K562 (cell line): ENCODE results near the gene SERGEF. TPM values are rescaled to one million over a fixed set of nuclear protein-coding genes. Genes with fewer than 3 reads are reported as not detected.

Source experiments
- ATAC-seq: fragments of 200-7000 bp; cut with Tn5 transposase; 3 replicates; pipeline ENCODE4 v1.9.1; 2020; ENCODE audit warnings: moderate library complexity
- BruUV-seq: library from RNA; stranded (reverse); fragments of 400-500 nt; replicated peaks from 2 replicates; lab custom pipeline; 2021; lab: Mats Ljungman, UMichigan
- CTCF ChIA-PET: fragments of 300-600 bp; formaldehyde crosslinking; extraction: SDS; loops from one replicate; lab custom pipeline; 2021; ENCODE audit warnings: low intra/inter-chr PET ratio; lab: Yijun Ruan, JAX
- POLR2A ChIA-PET: fragments of 300-600, 350-650 bp; sonication (Branson Sonifier 250); formaldehyde crosslinking; extraction: SDS; loops from one replicate; lab custom pipeline; 2021; ENCODE audit warnings: antibody characterized with exemption, inconsistent platforms; lab: Yijun Ruan, JAX
- DNase-seq, 4 experiments: peaks; one replicate each; pipeline versions ENCODE4 v3.0.0 to v3.0.0-alpha.2; 2011 to 2018; ENCODE audit warnings: low spot score in 3 of 4, mixed read lengths in 3 of 4; ENCODE audit errors: extremely low read depth in 1 of 4
- FAIRE-seq: peaks from 2 replicates; lab custom pipeline; 2011; peaks lifted over from hg19 to GRCh38; lab: Jason Lieb, UNC
- H2AFZ ChIP-seq: 2 replicates; pipeline ENCODE4 v1.6.0; 2011; ENCODE audit warnings: low read depth, low read length, control low read depth, inconsistent platforms
- H3K27ac ChIP-seq: fragments of 200-600 bp; 3 replicates; pipeline ENCODE4 v1.8.0; 2011; ENCODE audit warnings: low read depth, mild to moderate bottlenecking, control low read depth, inconsistent platforms, low read length, moderate library complexity, mixed read lengths; ENCODE audit errors: extremely low read depth
- H3K27me3 ChIP-seq, 2 experiments: fragments of 300-600 bp in 1 of 2; 2 replicates in 1 of 2; 3 replicates in 1 of 2; pipeline versions ENCODE4 v1.6.0 to v1.8.0; 2011; ENCODE audit warnings: inconsistent platforms in 2 of 2, low read length in 2 of 2, mild to moderate bottlenecking in 1 of 2, mixed read lengths in 1 of 2, moderate library complexity in 1 of 2; ENCODE audit not compliant: control insufficient read depth in 2 of 2, insufficient read depth in 2 of 2
- H3K36me3 ChIP-seq: fragments of 300-600 bp; 3 replicates; pipeline ENCODE4 v1.8.0; 2011; ENCODE audit warnings: mild to moderate bottlenecking, low read length, inconsistent platforms; ENCODE audit not compliant: control insufficient read depth, insufficient read depth
- H3K4me1 ChIP-seq, 2 experiments: fragments of 200-600 bp in 1 of 2; replicated peaks in 1 of 2; 2 replicates in 1 of 2; 3 replicates in 1 of 2; pipeline versions ENCODE4 v1.5.1 to v1.8.0; 2011; ENCODE audit warnings: inconsistent platforms in 2 of 2, low read length in 2 of 2, mild to moderate bottlenecking in 1 of 2, mixed read lengths in 1 of 2, moderate library complexity in 1 of 2; ENCODE audit not compliant: control insufficient read depth in 2 of 2, insufficient read depth in 2 of 2
- H3K4me2 ChIP-seq: 2 replicates; pipeline ENCODE4 v1.6.1; 2011; ENCODE audit warnings: low read length, control low read depth, inconsistent platforms, mixed read lengths; ENCODE audit not compliant: insufficient read depth
- H3K4me3 ChIP-seq: fragments of 200-600 bp; sonication (generic), shearing (Covaris generic); 2 replicates; pipeline ENCODE4 v1.5.1; 2016; ENCODE audit warnings: control low read depth, inconsistent platforms
- H3K79me2 ChIP-seq: fragments of 200-600 bp; 3 replicates; pipeline ENCODE4 v1.8.0; 2011; ENCODE audit warnings: low read length, inconsistent platforms; ENCODE audit not compliant: control insufficient read depth, insufficient read depth
- H3K9ac ChIP-seq, 2 experiments: 2 replicates each; pipeline versions ENCODE4 v1.6.0 to v1.6.1; 2011; ENCODE audit warnings: low read depth in 2 of 2, low read length in 2 of 2, control low read depth in 1 of 2, inconsistent platforms in 1 of 2, mild to moderate bottlenecking in 1 of 2, mixed read lengths in 1 of 2; ENCODE audit not compliant: insufficient read depth in 1 of 2
- H3K9me1 ChIP-seq: one replicate; pipeline ENCODE4 v1.6.0; 2011; ENCODE audit warnings: inconsistent platforms, mild to moderate bottlenecking, low read length, moderate library complexity; ENCODE audit not compliant: control insufficient read depth, insufficient read depth
- H3K9me3 ChIP-seq: replicated peaks from 2 replicates; pipeline ENCODE4 v1.5.1; 2011; ENCODE audit warnings: low read depth, low read length, inconsistent platforms; ENCODE audit not compliant: control insufficient read depth, insufficient read depth
- H4K20me1 ChIP-seq: replicated peaks from 2 replicates; pipeline ENCODE4 v1.6.1; 2011; ENCODE audit warnings: low read length, inconsistent platforms, mixed read lengths; ENCODE audit not compliant: control insufficient read depth, insufficient read depth
- AFF4 ChIP-seq: sonication (generic); formaldehyde crosslinking; IDR thresholded peaks from 2 replicates; pipeline ENCODE4 v1.8.0; 2023; ENCODE audit warnings: mild to moderate bottlenecking, missing genetic modification reagents
- CC2D1A ChIP-seq: fragments of 450-650 bp; IDR thresholded peaks from 2 replicates; pipeline ENCODE4 v1.6.1; 2017; ENCODE audit warnings: mild to moderate bottlenecking
- EHMT2 ChIP-seq: fragments of 450-650 bp; IDR thresholded peaks from 2 replicates; pipeline ENCODE4 v1.6.1; 2018; ENCODE audit warnings: antibody characterized with exemption
- NFATC3 ChIP-seq: fragments of 450-650 bp; IDR thresholded peaks from 2 replicates; pipeline ENCODE4 v1.6.1; 2017; ENCODE audit warnings: mild to moderate bottlenecking
- NFE2 ChIP-seq: IDR thresholded peaks from 2 replicates; pipeline ENCODE4 v1.6.1; 2014; ENCODE audit warnings: antibody characterized with exemption, low read depth
- TGIF2 ChIP-seq: sonication (generic); formaldehyde crosslinking; IDR thresholded peaks from 2 replicates; pipeline ENCODE4 v1.8.1; 2022; ENCODE audit warnings: mild to moderate bottlenecking, missing genetic modification reagents, moderate library complexity
- WGBS: fragments of 100-300 bp; shearing (Covaris generic); methylation state at CpG from one replicate; pipeline ENCODE4 v1.1.6; 2016; ENCODE audit warnings: low coverage, mixed read lengths; ENCODE audit not compliant: insufficient coverage; ENCODE audit errors: missing lambda C conversion rate; 5-methylcytosine and 5-hydroxymethylcytosine counted together
- in situ Hi-C: fragments of 300-500 bp; cut with MboI; formaldehyde crosslinking; loops from 4 replicates; pipeline ENCODE4 v1.15.0; 2018; ENCODE audit warnings: inconsistent platforms, mixed read lengths
- intact Hi-C: fragments of 100-400 bp; cut with micrococcal nuclease; formaldehyde crosslinking; loops from 2 replicates; pipeline ENCODE4 v1.14.2; 2022
- polyA plus RNA-seq, 8 experiments: library from polyadenylated mRNA; depleted of rRNA in 4 of 8; stranded (reverse) in 5 of 8; unstranded in 3 of 8; fragments of >200 nt; fragmentation: Nextera tagmentation in 2 of 8; fragmentation: Illumina TruSeq in 1 of 8; extraction: Ambion mirVana in 2 of 8; extraction: Trizol in 1 of 8; gene quantifications; 2 replicates each; pipeline versions ENCODE4 v1.2.1 to v1.2.3, GENCODE V29; 2011 to 2014; ENCODE audit warnings: inconsistent platforms in 1 of 8, missing spikeins in 1 of 8
- total RNA-seq, 7 experiments: library from RNA; depleted of rRNA in 6 of 7; stranded (reverse); fragments of >200 nt in 6 of 7; fragmentation: Illumina TruSeq in 2 of 7; extraction: Trizol in 2 of 7; gene quantifications; 2 replicates each; pipeline versions ENCODE4 v1.2.1 to v1.2.3, GENCODE V29; 2011 to 2021; ENCODE audit warnings: low replicate concordance in 1 of 7

Gene SERGEF
- total and polyA plus RNA-seq, 9 of the 15 experiments (the other 6 are each of a cell fraction or from before 2014, with no cell fraction given) = 10.2 to 28.0 (median 19.9) TPM

- H2AFZ ChIP-seq = no peak overlapping the region
- H3K9me3 ChIP-seq = no peaks in the 10 kb centered on the region
- TF ChIP-seq CC2D1A (no peak), TGIF2 (CRISPR knock-in tag) (no peak), NFATC3 (no peak), AFF4 (CRISPR knock-in tag) (no peak), EHMT2 (no peak), NFE2 (no peak)
- TF ChIP-seq, all 486 proteins: peak for 0
- H3K27ac ChIP-seq = no peak overlapping the region
- DNase-seq (no peak), FAIRE-seq (no peak), ATAC-seq (no peak)
- ChIA-PET CTCF (no interaction called here), POLR2A (interaction anchor here (0.5 kb wide), 1 partner anchor 23 kb away, joined by 3 read pairs; no protein-coding TSS in a partner anchor)
- in situ Hi-C loops = no loop called here
- H3K4me1 ChIP-seq = no peaks in the 10 kb centered on the region; a peak in 1 of 5 replicates
- no peaks in the 10 kb centered on the region for H4K20me1 ChIP-seq
- H3K9me1 ChIP-seq = no peaks in the 10 kb centered on the region
- no peak overlapping the region for H3K4me2 ChIP-seq
- peaks cover 9% of the 10 kb centered on the region; the same call in 2 of the 3 replicates for H3K36me3 ChIP-seq
- intact Hi-C loops = no loop called here
- no peak overlapping the region for H3K4me3 ChIP-seq
- no peaks in the 10 kb centered on the region for H3K27me3 ChIP-seq
- BruUV-seq = no TSS peak
- no peaks in the 10 kb centered on the region for H3K79me2 ChIP-seq
- H3K9ac ChIP-seq = no peak overlapping the region
- WGBS = 45% methylated on average over 1 of the region's 1 CpG
Observed at GRCh38 chr11:17950644-17951043, 62.2 kb downstream of the SERGEF start.
